K562 (cell line): ENCODE measurements around the gene GRK1. TPM values are rescaled to one million over a fixed set of nuclear protein-coding genes. Genes with fewer than 3 reads are reported as not detected.

Experiments used
- ATAC-seq: fragments of 200-7000 bp; cut with Tn5 transposase; 3 replicates; pipeline ENCODE4 v1.9.1; 2020; ENCODE audit warnings: moderate library complexity
- BruUV-seq: library from RNA; stranded (reverse); fragments of 400-500 nt; replicated peaks from 2 replicates; lab custom pipeline; 2021; lab: Mats Ljungman, UMichigan
- CTCF ChIA-PET: fragments of 300-600 bp; formaldehyde crosslinking; extraction: SDS; loops from one replicate; lab custom pipeline; 2021; ENCODE audit warnings: low intra/inter-chr PET ratio; lab: Yijun Ruan, JAX
- POLR2A ChIA-PET: fragments of 300-600, 350-650 bp; sonication (Branson Sonifier 250); formaldehyde crosslinking; extraction: SDS; loops from one replicate; lab custom pipeline; 2021; ENCODE audit warnings: antibody characterized with exemption, inconsistent platforms; lab: Yijun Ruan, JAX
- DNase-seq, 4 experiments: peaks; one replicate each; pipeline versions ENCODE4 v3.0.0 to v3.0.0-alpha.2; 2011 to 2018; ENCODE audit warnings: low spot score in 3 of 4, mixed read lengths in 3 of 4; ENCODE audit errors: extremely low read depth in 1 of 4
- FAIRE-seq: peaks from 2 replicates; lab custom pipeline; 2011; peaks lifted over from hg19 to GRCh38; lab: Jason Lieb, UNC
- H2AFZ ChIP-seq: 2 replicates; pipeline ENCODE4 v1.6.0; 2011; ENCODE audit warnings: low read depth, low read length, control low read depth, inconsistent platforms
- H3K27ac ChIP-seq: fragments of 200-600 bp; 3 replicates; pipeline ENCODE4 v1.8.0; 2011; ENCODE audit warnings: low read depth, mild to moderate bottlenecking, control low read depth, inconsistent platforms, low read length, moderate library complexity, mixed read lengths; ENCODE audit errors: extremely low read depth
- H3K27me3 ChIP-seq, 2 experiments: fragments of 300-600 bp in 1 of 2; 2 replicates in 1 of 2; 3 replicates in 1 of 2; pipeline versions ENCODE4 v1.6.0 to v1.8.0; 2011; ENCODE audit warnings: inconsistent platforms in 2 of 2, low read length in 2 of 2, mild to moderate bottlenecking in 1 of 2, mixed read lengths in 1 of 2, moderate library complexity in 1 of 2; ENCODE audit not compliant: control insufficient read depth in 2 of 2, insufficient read depth in 2 of 2
- H3K36me3 ChIP-seq: fragments of 300-600 bp; 3 replicates; pipeline ENCODE4 v1.8.0; 2011; ENCODE audit warnings: mild to moderate bottlenecking, low read length, inconsistent platforms; ENCODE audit not compliant: control insufficient read depth, insufficient read depth
- H3K4me1 ChIP-seq, 2 experiments: fragments of 200-600 bp in 1 of 2; replicated peaks in 1 of 2; 2 replicates in 1 of 2; 3 replicates in 1 of 2; pipeline versions ENCODE4 v1.5.1 to v1.8.0; 2011; ENCODE audit warnings: inconsistent platforms in 2 of 2, low read length in 2 of 2, mild to moderate bottlenecking in 1 of 2, mixed read lengths in 1 of 2, moderate library complexity in 1 of 2; ENCODE audit not compliant: control insufficient read depth in 2 of 2, insufficient read depth in 2 of 2
- H3K4me2 ChIP-seq: 2 replicates; pipeline ENCODE4 v1.6.1; 2011; ENCODE audit warnings: low read length, control low read depth, inconsistent platforms, mixed read lengths; ENCODE audit not compliant: insufficient read depth
- H3K4me3 ChIP-seq: fragments of 200-600 bp; sonication (generic), shearing (Covaris generic); 2 replicates; pipeline ENCODE4 v1.5.1; 2016; ENCODE audit warnings: control low read depth, inconsistent platforms
- H3K79me2 ChIP-seq: fragments of 200-600 bp; 3 replicates; pipeline ENCODE4 v1.8.0; 2011; ENCODE audit warnings: low read length, inconsistent platforms; ENCODE audit not compliant: control insufficient read depth, insufficient read depth
- H3K9ac ChIP-seq, 2 experiments: 2 replicates each; pipeline versions ENCODE4 v1.6.0 to v1.6.1; 2011; ENCODE audit warnings: low read depth in 2 of 2, low read length in 2 of 2, control low read depth in 1 of 2, inconsistent platforms in 1 of 2, mild to moderate bottlenecking in 1 of 2, mixed read lengths in 1 of 2; ENCODE audit not compliant: insufficient read depth in 1 of 2
- H3K9me1 ChIP-seq: one replicate; pipeline ENCODE4 v1.6.0; 2011; ENCODE audit warnings: inconsistent platforms, mild to moderate bottlenecking, low read length, moderate library complexity; ENCODE audit not compliant: control insufficient read depth, insufficient read depth
- H3K9me3 ChIP-seq: replicated peaks from 2 replicates; pipeline ENCODE4 v1.5.1; 2011; ENCODE audit warnings: low read depth, low read length, inconsistent platforms; ENCODE audit not compliant: control insufficient read depth, insufficient read depth
- H4K20me1 ChIP-seq: replicated peaks from 2 replicates; pipeline ENCODE4 v1.6.1; 2011; ENCODE audit warnings: low read length, inconsistent platforms, mixed read lengths; ENCODE audit not compliant: control insufficient read depth, insufficient read depth
- ADNP ChIP-seq: fragments of 200-800 bp; sonication (Bioruptor generic); IDR thresholded peaks from 2 replicates; pipeline ENCODE4 v1.6.1; 2016; ENCODE audit warnings: missing genetic modification characterization, missing compliant biosample characterization
- DMBX1 ChIP-seq: fragments of 250-450 bp; sonication (Bioruptor Pico); IDR thresholded peaks from 2 replicates; pipeline ENCODE4 v1.8.0; 2022; ENCODE audit warnings: inconsistent platforms, mild to moderate bottlenecking, moderate library complexity, borderline replicate concordance
- DNMT1 ChIP-seq: fragments of 450-650 bp; IDR thresholded peaks from 2 replicates; pipeline ENCODE4 v1.6.1; 2016; ENCODE audit warnings: antibody characterized with exemption, mild to moderate bottlenecking
- FOXA3 ChIP-seq, 2 experiments: fragments of 450-650 bp in 1 of 2; sonication (generic) in 1 of 2; formaldehyde crosslinking; IDR thresholded peaks in 1 of 2; conservative IDR thresholded peaks in 1 of 2; 2 replicates each; pipeline versions ENCODE4 v1.4.0 to v1.8.0; 2020 to 2022; ENCODE audit warnings: mild to moderate bottlenecking in 2 of 2, missing genetic modification reagents in 1 of 2
- FOXK1 ChIP-seq: sonication (generic); formaldehyde crosslinking; IDR thresholded peaks from 2 replicates; pipeline ENCODE4 v1.8.0; 2022; ENCODE audit warnings: missing genetic modification reagents, mild to moderate bottlenecking, borderline replicate concordance
- TRIM24 ChIP-seq, 2 experiments: fragments of 450-650 bp; IDR thresholded peaks; 2 replicates each; pipeline ENCODE4 v1.6.1; 2016
- ZNF57 ChIP-seq: fragments of 450-650 bp; formaldehyde crosslinking; IDR thresholded peaks from 2 replicates; pipeline ENCODE4 v1.4.0; 2020; ENCODE audit warnings: mild to moderate bottlenecking, moderate library complexity
- ZNF583 ChIP-seq: fragments of 250-450 bp; sonication (Bioruptor Pico); IDR thresholded peaks from 2 replicates; pipeline ENCODE4 v1.4.0; 2020
- ZNF75A ChIP-seq: fragments of 450-650 bp; formaldehyde crosslinking; IDR thresholded peaks from 2 replicates; pipeline ENCODE4 v1.4.0; 2020; ENCODE audit warnings: mild to moderate bottlenecking
- whole genome bisulfite sequencing: fragments of 100-300 bp; shearing (Covaris generic); methylation state at CpG from one replicate; pipeline ENCODE4 v1.1.6; 2016; ENCODE audit warnings: low coverage, mixed read lengths; ENCODE audit not compliant: insufficient coverage; ENCODE audit errors: missing lambda C conversion rate; 5-methylcytosine and 5-hydroxymethylcytosine counted together
- in situ Hi-C: fragments of 300-500 bp; cut with MboI; formaldehyde crosslinking; loops from 4 replicates; pipeline ENCODE4 v1.15.0; 2018; ENCODE audit warnings: inconsistent platforms, mixed read lengths
- intact Hi-C: fragments of 100-400 bp; cut with micrococcal nuclease; formaldehyde crosslinking; loops from 2 replicates; pipeline ENCODE4 v1.14.2; 2022
- polyA plus RNA-seq, 8 experiments: library from polyadenylated mRNA; depleted of rRNA in 4 of 8; stranded (reverse) in 5 of 8; unstranded in 3 of 8; fragments of >200 nt; fragmentation: Nextera tagmentation in 2 of 8; fragmentation: Illumina TruSeq in 1 of 8; extraction: Ambion mirVana in 2 of 8; extraction: Trizol in 1 of 8; gene quantifications; 2 replicates each; pipeline versions ENCODE4 v1.2.1 to v1.2.3, GENCODE V29; 2011 to 2014; ENCODE audit warnings: inconsistent platforms in 1 of 8, missing spikeins in 1 of 8
- total RNA-seq, 7 experiments: library from RNA; depleted of rRNA in 6 of 7; stranded (reverse); fragments of >200 nt in 6 of 7; fragmentation: Illumina TruSeq in 2 of 7; extraction: Trizol in 2 of 7; gene quantifications; 2 replicates each; pipeline versions ENCODE4 v1.2.1 to v1.2.3, GENCODE V29; 2011 to 2021; ENCODE audit warnings: low replicate concordance in 1 of 7
- TF ChIP-seq, protein P1 (sequence below), 2 experiments: fragments of 450-650 bp; conservative IDR thresholded peaks; 2 replicates each; pipeline ENCODE4 v1.6.1; 2017; ENCODE audit warnings: mild to moderate bottlenecking in 2 of 2, moderate library complexity in 2 of 2
- TF ChIP-seq, protein P2 (sequence below), 2 experiments: fragments of 450-650 bp in 1 of 2; sonication (generic) in 1 of 2; formaldehyde crosslinking in 1 of 2; IDR thresholded peaks; 2 replicates each; pipeline versions ENCODE4 v1.7.1 to v1.9.0; 2016 to 2022; ENCODE audit warnings: inconsistent platforms in 1 of 2, mild to moderate bottlenecking in 1 of 2, missing genetic modification reagents in 1 of 2

GRK1 gene
- total and polyA plus RNA-seq, 9 of the 15 experiments (the other 6 are each of a cell fraction or from before 2014, with no cell fraction given): 0.09 TPM; not detected in 8

DNA sequence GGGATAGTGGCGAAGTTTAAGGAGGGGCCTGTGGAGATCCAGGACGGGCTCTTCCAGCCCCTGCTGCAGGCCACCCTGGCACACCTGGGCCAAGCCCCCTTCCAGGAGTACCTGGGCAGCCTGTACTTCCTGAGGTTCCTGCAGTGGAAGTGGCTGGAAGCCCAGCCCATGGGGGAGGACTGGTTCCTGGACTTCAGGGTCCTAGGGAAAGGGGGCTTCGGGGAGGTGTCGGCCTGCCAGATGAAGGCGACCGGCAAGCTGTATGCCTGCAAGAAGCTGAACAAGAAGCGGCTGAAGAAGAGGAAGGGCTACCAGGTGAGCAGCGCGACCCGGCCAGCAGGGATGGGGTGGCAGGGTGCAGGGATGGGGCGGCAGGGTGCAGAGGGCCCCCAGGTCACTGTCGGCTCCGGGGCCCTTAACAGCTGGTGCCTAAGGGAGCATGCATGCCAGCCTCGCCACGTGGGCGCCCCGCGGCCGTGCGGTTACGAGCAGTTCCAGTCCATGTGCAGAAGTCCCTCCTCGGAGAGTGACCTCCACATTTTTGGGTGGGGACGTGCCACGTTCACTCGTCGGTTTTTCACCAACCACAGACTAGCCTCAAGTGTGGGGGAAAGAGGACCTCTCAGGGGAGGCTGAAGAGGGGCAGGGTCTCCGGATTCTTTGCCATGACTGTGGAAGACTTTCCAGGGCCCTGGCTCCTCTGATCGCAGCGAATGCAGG is 912 bp downstream of the GRK1 start:
- intact Hi-C loops: no loop called here
- Histone ChIP-seq H2AFZ (no peak overlapping the region), H3K4me2 (no peak overlapping the region), H3K36me3 (no peaks in the 10 kb centered on the region), H3K4me3 (no peak overlapping the region), H3K9ac (no peak overlapping the region; a peak in 1 of 4 replicates), H3K79me2 (no peaks in the 10 kb centered on the region), H3K27me3 (peaks cover 24 to 59% of the 10 kb centered on the region in 2 experiments; a peak in 3 of 5 replicates), H3K27ac (no peak overlapping the region), H3K9me1 (no peaks in the 10 kb centered on the region), H3K9me3 (no peaks in the 10 kb centered on the region), H3K4me1 (peaks cover 0 to 18% of the 10 kb centered on the region in 2 experiments; a peak in 2 of 5 replicates), H4K20me1 (no peaks in the 10 kb centered on the region)
- ChIA-PET CTCF (no interaction called here), POLR2A (interaction anchor here (0.9 kb wide), 1 partner anchor 55 kb away, joined by 3 read pairs; no protein-coding TSS in a partner anchor)
- ATAC-seq: no peak
- FAIRE-seq: no peak
- BruUV-seq: no TSS peak
- 21% methylated on average over 19 of the region's 29 CpGs for WGBS
- in situ Hi-C loops: loop anchor here (10.0 kb wide), 1 partner anchor 57 kb away; no protein-coding TSS in a partner anchor
- DNase-seq: no peak
- no peak for TF ChIP-seq FOXA3 (CRISPR knock-in tag; conservative IDR thresholded peaks at IDR 0.05 in 1 of 2, IDR thresholded peaks at IDR 0.05 in 1 of 2)
- TF ChIP-seq, protein P1, sequence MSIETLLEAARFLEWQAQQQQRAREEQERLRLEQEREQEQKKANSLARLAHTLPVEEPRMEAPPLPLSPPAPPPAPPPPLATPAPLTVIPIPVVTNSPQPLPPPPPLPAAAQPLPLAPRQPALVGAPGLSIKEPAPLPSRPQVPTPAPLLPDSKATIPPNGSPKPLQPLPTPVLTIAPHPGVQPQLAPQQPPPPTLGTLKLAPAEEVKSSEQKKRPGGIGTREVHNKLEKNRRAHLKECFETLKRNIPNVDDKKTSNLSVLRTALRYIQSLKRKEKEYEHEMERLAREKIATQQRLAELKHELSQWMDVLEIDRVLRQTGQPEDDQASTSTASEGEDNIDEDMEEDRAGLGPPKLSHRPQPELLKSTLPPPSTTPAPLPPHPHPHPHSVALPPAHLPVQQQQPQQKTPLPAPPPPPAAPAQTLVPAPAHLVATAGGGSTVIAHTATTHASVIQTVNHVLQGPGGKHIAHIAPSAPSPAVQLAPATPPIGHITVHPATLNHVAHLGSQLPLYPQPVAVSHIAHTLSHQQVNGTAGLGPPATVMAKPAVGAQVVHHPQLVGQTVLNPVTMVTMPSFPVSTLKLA (conservative IDR thresholded peaks at IDR 0.05): no peak
- TF ChIP-seq DMBX1 (CRISPR knock-in tag): no peak
- TF ChIP-seq ZNF583: no peak
- no peak for TF ChIP-seq TRIM24 (IDR thresholded peaks at IDR 0.05)
- no peak for TF ChIP-seq ZNF75A (CRISPR knock-in tag)
- no peak for TF ChIP-seq FOXK1
- TF ChIP-seq ADNP (tag): no peak
- no peak for TF ChIP-seq DNMT1
- TF ChIP-seq, protein P2, sequence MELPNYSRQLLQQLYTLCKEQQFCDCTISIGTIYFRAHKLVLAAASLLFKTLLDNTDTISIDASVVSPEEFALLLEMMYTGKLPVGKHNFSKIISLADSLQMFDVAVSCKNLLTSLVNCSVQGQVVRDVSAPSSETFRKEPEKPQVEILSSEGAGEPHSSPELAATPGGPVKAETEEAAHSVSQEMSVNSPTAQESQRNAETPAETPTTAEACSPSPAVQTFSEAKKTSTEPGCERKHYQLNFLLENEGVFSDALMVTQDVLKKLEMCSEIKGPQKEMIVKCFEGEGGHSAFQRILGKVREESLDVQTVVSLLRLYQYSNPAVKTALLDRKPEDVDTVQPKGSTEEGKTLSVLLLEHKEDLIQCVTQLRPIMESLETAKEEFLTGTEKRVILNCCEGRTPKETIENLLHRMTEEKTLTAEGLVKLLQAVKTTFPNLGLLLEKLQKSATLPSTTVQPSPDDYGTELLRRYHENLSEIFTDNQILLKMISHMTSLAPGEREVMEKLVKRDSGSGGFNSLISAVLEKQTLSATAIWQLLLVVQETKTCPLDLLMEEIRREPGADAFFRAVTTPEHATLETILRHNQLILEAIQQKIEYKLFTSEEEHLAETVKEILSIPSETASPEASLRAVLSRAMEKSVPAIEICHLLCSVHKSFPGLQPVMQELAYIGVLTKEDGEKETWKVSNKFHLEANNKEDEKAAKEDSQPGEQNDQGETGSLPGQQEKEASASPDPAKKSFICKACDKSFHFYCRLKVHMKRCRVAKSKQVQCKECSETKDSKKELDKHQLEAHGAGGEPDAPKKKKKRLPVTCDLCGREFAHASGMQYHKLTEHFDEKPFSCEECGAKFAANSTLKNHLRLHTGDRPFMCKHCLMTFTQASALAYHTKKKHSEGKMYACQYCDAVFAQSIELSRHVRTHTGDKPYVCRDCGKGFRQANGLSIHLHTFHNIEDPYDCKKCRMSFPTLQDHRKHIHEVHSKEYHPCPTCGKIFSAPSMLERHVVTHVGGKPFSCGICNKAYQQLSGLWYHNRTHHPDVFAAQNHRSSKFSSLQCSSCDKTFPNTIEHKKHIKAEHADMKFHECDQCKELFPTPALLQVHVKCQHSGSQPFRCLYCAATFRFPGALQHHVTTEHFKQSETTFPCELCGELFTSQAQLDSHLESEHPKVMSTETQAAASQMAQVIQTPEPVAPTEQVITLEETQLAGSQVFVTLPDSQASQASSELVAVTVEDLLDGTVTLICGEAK (IDR thresholded peaks at IDR 0.05): no peak
- TF ChIP-seq, protein P2 (CRISPR knock-in tag; IDR thresholded peaks at IDR 0.05): no peak
- TF ChIP-seq ZNF57 (CRISPR knock-in tag): no peak
